Gastrocnemius medialis (tissue), 4 donors: ENCODE results near the gene PACS2.

Experiments used
- POLR2A ChIP-seq, 2 donors: fragments of 450-650 bp; IDR thresholded peaks; one replicate each; pipeline ENCODE4 v1.6.1; 2017; ENCODE audit warnings: antibody characterized with exemption in 2 of 2, mild to moderate bottlenecking in 2 of 2, moderate library complexity in 2 of 2
- TF ChIP-seq, protein P1 (sequence below), 5 experiments: fragments of 450-650 bp in 3 of 5; fragments of 200-600 bp in 2 of 5; sonication (generic) in 2 of 5; IDR thresholded peaks in 4 of 5; conservative IDR thresholded peaks in 1 of 5; 1 replicate in 4 of 5; 2 replicates in 1 of 5; pipeline ENCODE4 v1.5.1; 2016 to 2019; ENCODE audit warnings: antibody characterized with exemption in 5 of 5, mild to moderate bottlenecking in 3 of 5, moderate library complexity in 3 of 5

DNA sequence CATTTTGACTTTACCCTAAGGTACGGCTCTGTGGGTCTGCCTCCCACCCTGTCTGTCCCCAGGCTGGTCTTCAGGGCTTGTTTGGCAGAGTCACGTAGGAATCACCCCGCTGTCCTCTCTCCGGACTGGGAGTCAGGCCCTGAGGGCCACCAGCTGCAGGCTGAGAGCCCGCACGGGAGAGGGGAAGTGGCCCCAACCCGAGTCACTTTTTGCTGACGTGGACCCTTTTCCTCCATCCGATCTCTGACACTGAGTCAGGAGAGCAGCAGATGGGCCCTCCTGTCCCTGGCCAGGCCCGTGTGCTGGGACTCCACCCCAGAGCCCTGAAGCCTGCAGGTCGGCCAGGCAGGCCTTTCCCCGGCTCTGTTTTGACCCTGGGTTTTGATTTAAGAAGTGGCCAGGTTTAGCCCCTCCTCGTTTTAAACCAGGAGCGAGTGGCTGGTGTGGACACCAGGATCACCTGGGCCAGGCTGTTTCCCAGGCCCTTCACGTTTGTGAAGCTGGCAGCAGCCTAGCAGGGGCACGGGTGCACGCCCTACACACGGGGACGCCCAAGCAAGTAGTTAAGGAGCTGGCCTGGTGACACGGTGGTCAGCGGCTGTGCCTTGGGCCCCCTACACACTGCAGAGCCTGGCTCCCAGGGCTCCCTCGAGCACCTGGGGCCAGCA is 71.3 kb downstream of the PACS2 start:
- no peak for TF ChIP-seq POLR2A (IDR thresholded peaks at IDR 0.05)
- TF ChIP-seq, protein P1, sequence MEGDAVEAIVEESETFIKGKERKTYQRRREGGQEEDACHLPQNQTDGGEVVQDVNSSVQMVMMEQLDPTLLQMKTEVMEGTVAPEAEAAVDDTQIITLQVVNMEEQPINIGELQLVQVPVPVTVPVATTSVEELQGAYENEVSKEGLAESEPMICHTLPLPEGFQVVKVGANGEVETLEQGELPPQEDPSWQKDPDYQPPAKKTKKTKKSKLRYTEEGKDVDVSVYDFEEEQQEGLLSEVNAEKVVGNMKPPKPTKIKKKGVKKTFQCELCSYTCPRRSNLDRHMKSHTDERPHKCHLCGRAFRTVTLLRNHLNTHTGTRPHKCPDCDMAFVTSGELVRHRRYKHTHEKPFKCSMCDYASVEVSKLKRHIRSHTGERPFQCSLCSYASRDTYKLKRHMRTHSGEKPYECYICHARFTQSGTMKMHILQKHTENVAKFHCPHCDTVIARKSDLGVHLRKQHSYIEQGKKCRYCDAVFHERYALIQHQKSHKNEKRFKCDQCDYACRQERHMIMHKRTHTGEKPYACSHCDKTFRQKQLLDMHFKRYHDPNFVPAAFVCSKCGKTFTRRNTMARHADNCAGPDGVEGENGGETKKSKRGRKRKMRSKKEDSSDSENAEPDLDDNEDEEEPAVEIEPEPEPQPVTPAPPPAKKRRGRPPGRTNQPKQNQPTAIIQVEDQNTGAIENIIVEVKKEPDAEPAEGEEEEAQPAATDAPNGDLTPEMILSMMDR (IDR thresholded peaks at IDR 0.05 in 4 of 5, conservative IDR thresholded peaks at IDR 0.05 in 1 of 5), result no peak
